Neural cell (in vitro differentiated cells): ENCODE measurements around the gene PRSS16. TPM values are rescaled to one million over a fixed set of nuclear protein-coding genes. Genes with fewer than 3 reads are reported as not detected.

Source experiments
- H2AFZ ChIP-seq: fragments of 200-600, 300-800 bp; sonication (generic), shearing (Covaris generic); 2 replicates; pipeline ENCODE4 v1.6.0; 2014; ENCODE audit warnings: low read depth, mild to moderate bottlenecking, antibody characterized with exemption, low read length, moderate library complexity
- H3F3A ChIP-seq: fragments of 200-600 bp; shearing (Covaris generic); 2 replicates; pipeline ENCODE4 v1.6.1; 2016; ENCODE audit warnings: mild to moderate bottlenecking, moderate library complexity, mixed read lengths, antibody characterized with exemption, low read length; ENCODE audit not compliant: insufficient read depth, poor library complexity, severe bottlenecking
- H3K27ac ChIP-seq: fragments of 200-600, 300-800 bp; sonication (generic), shearing (Covaris generic); 2 replicates; pipeline ENCODE4 v1.5.1; 2014; ENCODE audit warnings: mild to moderate bottlenecking, low read length, moderate library complexity
- H3K27me3 ChIP-seq: fragments of 300-800, 200-600 bp; sonication (generic), shearing (Covaris generic); 2 replicates; pipeline ENCODE4 v1.6.0; 2014; ENCODE audit warnings: mild to moderate bottlenecking, low read depth, low read length, moderate library complexity; ENCODE audit not compliant: insufficient read depth
- H3K36me3 ChIP-seq: fragments of 300-800, 200-600 bp; sonication (generic), shearing (Covaris generic); 2 replicates; pipeline ENCODE4 v1.5.1; 2014; ENCODE audit warnings: mild to moderate bottlenecking, antibody characterized with exemption, low read length, moderate library complexity; ENCODE audit not compliant: insufficient read depth
- H3K4me2 ChIP-seq: fragments of 300-800, 200-600 bp; sonication (generic), shearing (Covaris generic); 2 replicates; pipeline ENCODE4 v1.6.0; 2014; ENCODE audit warnings: mild to moderate bottlenecking, low read length
- H3K4me3 ChIP-seq: fragments of 300-800, 200-600 bp; sonication (generic), shearing (Covaris generic); 2 replicates; pipeline ENCODE4 v1.5.1; 2014; ENCODE audit warnings: mild to moderate bottlenecking, low read length, moderate library complexity
- H3K79me2 ChIP-seq: fragments of 200-600 bp; shearing (Covaris generic); replicated peaks from 2 replicates; pipeline ENCODE4 v1.6.0; 2014; ENCODE audit warnings: mild to moderate bottlenecking, low read length, moderate library complexity; ENCODE audit not compliant: insufficient read depth
- H3K9ac ChIP-seq: fragments of 300-800, 200-600 bp; sonication (generic), shearing (Covaris generic); 2 replicates; pipeline ENCODE4 v1.6.1; 2016; ENCODE audit warnings: mild to moderate bottlenecking, low read length, mixed read lengths
- H3K9me2 ChIP-seq: fragments of 200-600 bp; shearing (Covaris generic); 2 replicates; pipeline ENCODE4 v1.6.1; 2016; ENCODE audit warnings: mild to moderate bottlenecking, low read length, mixed read lengths; ENCODE audit not compliant: insufficient read depth
- H3K9me3 ChIP-seq: fragments of 200-600, 300-800 bp; sonication (generic), shearing (Covaris generic); 2 replicates; pipeline ENCODE4 v1.6.1; 2016; ENCODE audit warnings: mild to moderate bottlenecking, mixed run types, low read length, moderate library complexity, mixed read lengths
- H4K20me1 ChIP-seq: fragments of 200-600 bp; shearing (Covaris generic); 2 replicates; pipeline ENCODE4 v1.6.1; 2016; ENCODE audit warnings: mild to moderate bottlenecking, mixed run types; ENCODE audit not compliant: insufficient read depth
- EP300 ChIP-seq: fragments of 450-650 bp; conservative IDR thresholded peaks from 2 replicates; pipeline ENCODE4 v1.6.1; 2014; ENCODE audit warnings: antibody characterized with exemption, mild to moderate bottlenecking, moderate library complexity; ENCODE audit not compliant: poor library complexity, severe bottlenecking
- EZH2 ChIP-seq: fragments of 200-600, 300-800 bp; shearing (Covaris generic), sonication (generic); IDR thresholded peaks from 2 replicates; pipeline ENCODE4 v1.6.1; 2014; ENCODE audit warnings: antibody characterized with exemption, low read length, borderline replicate concordance, mild to moderate bottlenecking; ENCODE audit not compliant: insufficient read depth, poor library complexity, severe bottlenecking
- MXI1 ChIP-seq: fragments of 450-650 bp; conservative IDR thresholded peaks from 2 replicates; pipeline ENCODE4 v1.6.1; 2014; ENCODE audit warnings: antibody characterized with exemption, mild to moderate bottlenecking; ENCODE audit not compliant: poor library complexity, severe bottlenecking
- POLR2AphosphoS5 ChIP-seq: IDR thresholded peaks from 2 replicates; pipeline ENCODE4 v1.6.1; 2012
- RAD21 ChIP-seq: fragments of 450-650 bp; conservative IDR thresholded peaks from 2 replicates; pipeline ENCODE4 v1.6.1; 2014; ENCODE audit warnings: antibody characterized with exemption, mild to moderate bottlenecking, moderate library complexity
- SMC3 ChIP-seq: fragments of 450-650 bp; conservative IDR thresholded peaks from 2 replicates; pipeline ENCODE4 v1.6.1; 2014; ENCODE audit warnings: antibody characterized with exemption, mild to moderate bottlenecking, moderate library complexity; ENCODE audit not compliant: poor library complexity
- TAF1 ChIP-seq: IDR thresholded peaks from 2 replicates; pipeline ENCODE4 v1.6.1; 2012; ENCODE audit warnings: low read depth
- polyA plus RNA-seq: library from polyadenylated mRNA; depleted of rRNA; stranded (reverse); fragments of >200 nt; gene quantifications from 2 replicates; pipeline ENCODE4 v1.2.3, GENCODE V29; 2014
- TF ChIP-seq, protein P1 (sequence below): fragments of 450-650 bp; IDR thresholded peaks from 2 replicates; pipeline ENCODE4 v1.5.1; 2014; ENCODE audit warnings: antibody characterized with exemption, mild to moderate bottlenecking, moderate library complexity; ENCODE audit not compliant: poor library complexity, severe bottlenecking
- TF ChIP-seq, protein P2 (sequence below): IDR thresholded peaks from 2 replicates; pipeline ENCODE4 v1.6.1; 2012; ENCODE audit warnings: borderline replicate concordance

The PRSS16 gene
- polyA plus RNA-seq, 1 donor from 2014 or later, result not detected

DNA sequence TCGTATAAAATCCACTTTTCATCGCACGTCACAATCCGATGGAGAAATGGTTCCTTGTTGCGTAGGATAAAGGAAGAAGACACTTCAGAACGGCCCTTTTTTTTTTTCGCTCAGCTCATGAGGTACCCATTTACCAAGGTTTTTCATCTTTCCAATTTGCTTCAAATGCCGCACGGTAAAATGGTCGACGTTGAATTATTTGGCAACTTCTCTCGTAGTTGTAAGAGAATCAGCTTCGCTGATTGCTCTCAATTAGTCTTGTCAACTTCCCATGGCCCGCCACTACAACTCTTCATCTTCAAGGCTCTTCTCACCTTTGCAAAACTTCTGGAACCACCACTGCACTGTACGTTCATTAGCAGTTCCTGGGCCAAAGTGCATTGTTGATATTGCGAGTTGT lies 35.8 kb downstream of the PRSS16 start:
- Histone ChIP-seq H3K4me2 (no peak overlapping the region), H3K27me3 (peaks cover 77% of the 10 kb centered on the region), H3K27ac (no peak overlapping the region), H3K36me3 (no peaks in the 10 kb centered on the region), H3K4me3 (no peak overlapping the region), H2AFZ (no peak overlapping the region), H4K20me1 (no peaks in the 10 kb centered on the region), H3K79me2 (no peaks in the 10 kb centered on the region), H3K9ac (no peak overlapping the region), H3K9me2 (no peaks in the 10 kb centered on the region), H3K9me3 (peaks cover 10% of the 10 kb centered on the region), H3F3A (no peaks in the 10 kb centered on the region)
- TF ChIP-seq POLR2AphosphoS5 (no peak), EZH2 (no peak), RAD21 (no peak)
- TF ChIP-seq, protein P1, sequence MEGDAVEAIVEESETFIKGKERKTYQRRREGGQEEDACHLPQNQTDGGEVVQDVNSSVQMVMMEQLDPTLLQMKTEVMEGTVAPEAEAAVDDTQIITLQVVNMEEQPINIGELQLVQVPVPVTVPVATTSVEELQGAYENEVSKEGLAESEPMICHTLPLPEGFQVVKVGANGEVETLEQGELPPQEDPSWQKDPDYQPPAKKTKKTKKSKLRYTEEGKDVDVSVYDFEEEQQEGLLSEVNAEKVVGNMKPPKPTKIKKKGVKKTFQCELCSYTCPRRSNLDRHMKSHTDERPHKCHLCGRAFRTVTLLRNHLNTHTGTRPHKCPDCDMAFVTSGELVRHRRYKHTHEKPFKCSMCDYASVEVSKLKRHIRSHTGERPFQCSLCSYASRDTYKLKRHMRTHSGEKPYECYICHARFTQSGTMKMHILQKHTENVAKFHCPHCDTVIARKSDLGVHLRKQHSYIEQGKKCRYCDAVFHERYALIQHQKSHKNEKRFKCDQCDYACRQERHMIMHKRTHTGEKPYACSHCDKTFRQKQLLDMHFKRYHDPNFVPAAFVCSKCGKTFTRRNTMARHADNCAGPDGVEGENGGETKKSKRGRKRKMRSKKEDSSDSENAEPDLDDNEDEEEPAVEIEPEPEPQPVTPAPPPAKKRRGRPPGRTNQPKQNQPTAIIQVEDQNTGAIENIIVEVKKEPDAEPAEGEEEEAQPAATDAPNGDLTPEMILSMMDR, result no peak

DNA sequence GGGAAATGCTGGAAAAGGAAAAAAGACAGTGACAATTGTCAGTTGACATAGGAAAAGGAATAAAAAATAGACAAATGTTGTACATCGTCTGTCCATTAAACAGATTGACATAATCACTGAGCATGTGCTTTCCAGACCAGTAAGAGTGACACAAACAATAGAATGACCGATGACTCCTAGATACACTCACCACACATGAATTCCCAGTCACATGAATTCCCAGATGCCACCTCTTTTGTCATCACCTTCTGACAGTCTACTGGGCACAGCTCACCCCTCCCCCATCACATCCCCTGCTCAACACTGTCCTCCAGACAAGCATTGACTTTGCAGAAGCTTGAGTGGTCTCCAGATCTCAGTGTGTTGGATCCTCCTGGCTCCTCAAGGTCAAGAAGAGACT lies 38.6 kb downstream of the PRSS16 start:
- no peak overlapping the region for H3K4me3 ChIP-seq
- no peaks in the 10 kb centered on the region for H3K9me2 ChIP-seq
- no peak overlapping the region for H3K9ac ChIP-seq
- H3K27ac ChIP-seq, result no peak overlapping the region
- H3K4me2 ChIP-seq, result no peak overlapping the region
- no peak for TF ChIP-seq EP300
- TF ChIP-seq SMC3, result no peak
- no peak for TF ChIP-seq EZH2
- no peak for TF ChIP-seq TAF1
- TF ChIP-seq, protein P2, sequence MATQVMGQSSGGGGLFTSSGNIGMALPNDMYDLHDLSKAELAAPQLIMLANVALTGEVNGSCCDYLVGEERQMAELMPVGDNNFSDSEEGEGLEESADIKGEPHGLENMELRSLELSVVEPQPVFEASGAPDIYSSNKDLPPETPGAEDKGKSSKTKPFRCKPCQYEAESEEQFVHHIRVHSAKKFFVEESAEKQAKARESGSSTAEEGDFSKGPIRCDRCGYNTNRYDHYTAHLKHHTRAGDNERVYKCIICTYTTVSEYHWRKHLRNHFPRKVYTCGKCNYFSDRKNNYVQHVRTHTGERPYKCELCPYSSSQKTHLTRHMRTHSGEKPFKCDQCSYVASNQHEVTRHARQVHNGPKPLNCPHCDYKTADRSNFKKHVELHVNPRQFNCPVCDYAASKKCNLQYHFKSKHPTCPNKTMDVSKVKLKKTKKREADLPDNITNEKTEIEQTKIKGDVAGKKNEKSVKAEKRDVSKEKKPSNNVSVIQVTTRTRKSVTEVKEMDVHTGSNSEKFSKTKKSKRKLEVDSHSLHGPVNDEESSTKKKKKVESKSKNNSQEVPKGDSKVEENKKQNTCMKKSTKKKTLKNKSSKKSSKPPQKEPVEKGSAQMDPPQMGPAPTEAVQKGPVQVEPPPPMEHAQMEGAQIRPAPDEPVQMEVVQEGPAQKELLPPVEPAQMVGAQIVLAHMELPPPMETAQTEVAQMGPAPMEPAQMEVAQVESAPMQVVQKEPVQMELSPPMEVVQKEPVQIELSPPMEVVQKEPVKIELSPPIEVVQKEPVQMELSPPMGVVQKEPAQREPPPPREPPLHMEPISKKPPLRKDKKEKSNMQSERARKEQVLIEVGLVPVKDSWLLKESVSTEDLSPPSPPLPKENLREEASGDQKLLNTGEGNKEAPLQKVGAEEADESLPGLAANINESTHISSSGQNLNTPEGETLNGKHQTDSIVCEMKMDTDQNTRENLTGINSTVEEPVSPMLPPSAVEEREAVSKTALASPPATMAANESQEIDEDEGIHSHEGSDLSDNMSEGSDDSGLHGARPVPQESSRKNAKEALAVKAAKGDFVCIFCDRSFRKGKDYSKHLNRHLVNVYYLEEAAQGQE, result no peak
- TF ChIP-seq, protein P1, result no peak
- no peak for TF ChIP-seq MXI1
- no peak for TF ChIP-seq POLR2AphosphoS5
- TF ChIP-seq RAD21, result no peak
- H3F3A ChIP-seq, result no peaks in the 10 kb centered on the region
- H3K36me3 ChIP-seq, result no peaks in the 10 kb centered on the region
- no peaks in the 10 kb centered on the region for H3K79me2 ChIP-seq
- peaks cover 82% of the 10 kb centered on the region for H3K27me3 ChIP-seq
- H2AFZ ChIP-seq, result no peak overlapping the region
- H4K20me1 ChIP-seq, result no peaks in the 10 kb centered on the region
- peaks cover 13% of the 10 kb centered on the region for H3K9me3 ChIP-seq
